HEK293 (cell line): ENCODE results near the gene VAT1L.

ENCODE experiments used
- CTCF ChIA-PET: fragments of 350-600 bp; formaldehyde crosslinking; extraction: SDS; loops from one replicate; lab custom pipeline; 2021; ENCODE audit warnings: antibody characterized with exemption; lab: Yijun Ruan, JAX
- POLR2A ChIA-PET: fragments of 300-600 bp; formaldehyde crosslinking; extraction: SDS; loops from one replicate; lab custom pipeline; 2020; ENCODE audit warnings: antibody characterized with exemption, inconsistent platforms; lab: Yijun Ruan, JAX
- H3K27ac ChIP-seq: fragments of 200-500 bp; sonication (Bioruptor generic); 2 replicates; pipeline ENCODE4 v1.5.1; 2014; ENCODE audit warnings: low read depth, low read length, control low read depth, inconsistent platforms; ENCODE audit errors: extremely low read depth
- H3K36me3 ChIP-seq, 2 experiments: fragments of 200-500 bp in 1 of 2; sonication (Bioruptor generic) in 1 of 2; 1 replicate in 1 of 2; 2 replicates in 1 of 2; pipeline ENCODE4 v1.5.1; 2014 to 2017; ENCODE audit warnings: inconsistent platforms in 2 of 2, low read length in 2 of 2; ENCODE audit not compliant: control insufficient read depth in 2 of 2, insufficient read depth in 1 of 2
- H3K4me1 ChIP-seq: fragments of 200-500 bp; sonication (Bioruptor generic); 2 replicates; pipeline ENCODE4 v1.5.1; 2014; ENCODE audit warnings: mild to moderate bottlenecking, low read length, inconsistent platforms; ENCODE audit not compliant: control insufficient read depth, insufficient read depth
- H3K4me3 ChIP-seq: 2 replicates; pipeline ENCODE4 v1.5.1; 2011; ENCODE audit warnings: low read depth, mild to moderate bottlenecking, control low read depth, low read length, moderate library complexity
- H3K9me3 ChIP-seq: fragments of 200-500 bp; sonication (Bioruptor generic); 2 replicates; pipeline ENCODE4 v1.5.1; 2014; ENCODE audit warnings: low read depth, low read length, inconsistent platforms; ENCODE audit not compliant: control insufficient read depth, insufficient read depth
- IKZF3 ChIP-seq: fragments of 450-650 bp; IDR thresholded peaks from 2 replicates; pipeline ENCODE4 v1.5.0; 2018; ENCODE audit warnings: missing biosample characterization, mild to moderate bottlenecking, missing genetic modification characterization, moderate library complexity
- REPIN1 ChIP-seq: fragments of 450-650 bp; formaldehyde crosslinking; IDR thresholded peaks from 2 replicates; pipeline ENCODE4 v1.5.1; 2017; ENCODE audit warnings: missing biosample characterization, missing genetic modification characterization, low read depth
- ZNF157 ChIP-seq: fragments of 450-650 bp; formaldehyde crosslinking; IDR thresholded peaks from 2 replicates; pipeline ENCODE4 v1.5.1; 2016; ENCODE audit warnings: missing biosample characterization, missing genetic modification characterization
- ZNF423 ChIP-seq: fragments of 450-650 bp; formaldehyde crosslinking; IDR thresholded peaks from 2 replicates; pipeline ENCODE4 v1.5.1; 2016; ENCODE audit warnings: missing biosample characterization, missing genetic modification characterization
- ZNF426 ChIP-seq: fragments of 450-650 bp; formaldehyde crosslinking; IDR thresholded peaks from 2 replicates; pipeline ENCODE4 v1.5.1; 2017; ENCODE audit warnings: missing biosample characterization, missing genetic modification characterization, mild to moderate bottlenecking, inconsistent platforms, moderate library complexity
- ZNF658 ChIP-seq: fragments of 450-650 bp; formaldehyde crosslinking; IDR thresholded peaks from 2 replicates; pipeline ENCODE4; 2016; ENCODE audit warnings: missing biosample characterization, missing genetic modification characterization
- ZNF777 ChIP-seq: fragments of 450-650 bp; formaldehyde crosslinking; IDR thresholded peaks from 2 replicates; pipeline ENCODE4 v1.5.1; 2017; ENCODE audit warnings: missing biosample characterization, missing genetic modification characterization, borderline replicate concordance
- TF ChIP-seq, protein P1 (sequence below): fragments of 450-650 bp; formaldehyde crosslinking; IDR thresholded peaks from 2 replicates; pipeline ENCODE4 v1.5.1; 2016; ENCODE audit warnings: missing biosample characterization, missing genetic modification characterization
- TF ChIP-seq, protein P2 (sequence below): fragments of 450-650 bp; formaldehyde crosslinking; conservative IDR thresholded peaks from 2 replicates; pipeline ENCODE4 v1.5.1; 2016; ENCODE audit warnings: low read depth, missing biosample characterization, missing genetic modification characterization
- TF ChIP-seq, protein P3 (sequence below): fragments of 450-650 bp; formaldehyde crosslinking; IDR thresholded peaks from 2 replicates; pipeline ENCODE4 v1.5.1; 2016; ENCODE audit warnings: missing biosample characterization, missing genetic modification characterization
- TF ChIP-seq, protein P4 (sequence below): fragments of 450-650 bp; formaldehyde crosslinking; IDR thresholded peaks from 2 replicates; pipeline ENCODE4 v1.5.1; 2016; ENCODE audit warnings: missing biosample characterization, missing genetic modification characterization
- TF ChIP-seq, protein P5 (sequence below): fragments of 450-650 bp; formaldehyde crosslinking; IDR thresholded peaks from 2 replicates; pipeline ENCODE4 v1.5.1; 2016; ENCODE audit warnings: missing biosample characterization, missing genetic modification characterization
- TF ChIP-seq, protein P6 (sequence below): fragments of 450-650 bp; formaldehyde crosslinking; IDR thresholded peaks from 2 replicates; pipeline ENCODE4 v1.5.1; 2016; ENCODE audit warnings: missing biosample characterization, missing genetic modification characterization

VAT1L gene

DNA sequence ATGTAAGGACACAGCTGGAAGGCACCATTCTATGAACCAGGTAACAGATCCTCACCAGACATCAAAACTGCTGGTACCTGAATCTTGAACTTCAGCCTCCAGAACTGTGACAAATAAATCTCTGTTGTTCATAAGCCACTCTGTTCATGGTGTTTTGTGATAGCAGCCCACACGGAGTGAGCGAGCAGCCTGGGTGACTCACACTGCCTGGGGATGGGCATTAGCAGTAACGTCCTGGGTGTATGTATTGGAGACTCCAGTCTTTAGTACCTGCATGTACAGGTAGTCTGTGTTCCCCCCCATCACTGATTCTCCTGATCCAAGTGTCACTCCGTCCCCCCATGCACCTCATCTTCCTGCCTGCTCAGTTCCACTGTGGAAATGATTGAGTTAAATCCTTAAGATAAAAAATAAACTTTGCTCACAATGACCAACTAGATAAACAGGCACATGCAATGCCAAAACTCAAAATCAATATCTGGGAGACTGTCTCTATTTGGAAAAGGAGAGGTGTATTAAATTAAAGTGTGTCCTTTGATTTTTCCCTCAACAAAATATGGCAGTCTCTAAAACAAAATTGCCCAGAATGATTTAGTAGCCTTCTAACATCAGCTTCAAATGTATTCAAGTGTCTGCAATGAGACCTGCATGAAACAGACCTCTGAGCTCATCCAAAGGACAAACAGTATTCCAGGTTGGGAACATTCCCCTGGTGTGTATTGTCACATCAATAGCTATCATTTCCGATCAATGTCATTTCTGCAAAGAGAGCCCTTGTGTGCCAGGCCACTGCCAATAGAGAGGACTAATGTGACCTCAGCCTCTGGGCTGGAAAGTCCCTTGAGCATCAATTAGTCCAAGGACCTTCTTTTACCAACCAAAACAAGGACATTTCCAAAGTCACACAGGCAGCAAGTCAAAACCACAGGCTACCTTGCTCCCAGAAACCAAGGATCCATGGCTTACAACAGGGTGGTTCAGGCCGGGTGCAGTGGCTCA, 12.2 kb upstream of the VAT1L start:
- H3K9me3 ChIP-seq, result no peaks in the 10 kb centered on the region
- TF ChIP-seq IKZF3 (tag by site-specific recombination) (no peak), ZNF658 (tag by site-specific recombination) (no peak), ZNF423 (tag by site-specific recombination) (no peak), ZNF426 (tag by site-specific recombination) (no peak), REPIN1 (tag by site-specific recombination) (no peak), ZNF157 (tag by site-specific recombination) (no peak)
- TF ChIP-seq, protein P1, sequence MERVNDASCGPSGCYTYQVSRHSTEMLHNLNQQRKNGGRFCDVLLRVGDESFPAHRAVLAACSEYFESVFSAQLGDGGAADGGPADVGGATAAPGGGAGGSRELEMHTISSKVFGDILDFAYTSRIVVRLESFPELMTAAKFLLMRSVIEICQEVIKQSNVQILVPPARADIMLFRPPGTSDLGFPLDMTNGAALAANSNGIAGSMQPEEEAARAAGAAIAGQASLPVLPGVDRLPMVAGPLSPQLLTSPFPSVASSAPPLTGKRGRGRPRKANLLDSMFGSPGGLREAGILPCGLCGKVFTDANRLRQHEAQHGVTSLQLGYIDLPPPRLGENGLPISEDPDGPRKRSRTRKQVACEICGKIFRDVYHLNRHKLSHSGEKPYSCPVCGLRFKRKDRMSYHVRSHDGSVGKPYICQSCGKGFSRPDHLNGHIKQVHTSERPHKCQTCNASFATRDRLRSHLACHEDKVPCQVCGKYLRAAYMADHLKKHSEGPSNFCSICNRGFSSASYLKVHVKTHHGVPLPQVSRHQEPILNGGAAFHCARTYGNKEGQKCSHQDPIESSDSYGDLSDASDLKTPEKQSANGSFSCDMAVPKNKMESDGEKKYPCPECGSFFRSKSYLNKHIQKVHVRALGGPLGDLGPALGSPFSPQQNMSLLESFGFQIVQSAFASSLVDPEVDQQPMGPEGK (tag by site-specific recombination), result no peak
- TF ChIP-seq, protein P2, sequence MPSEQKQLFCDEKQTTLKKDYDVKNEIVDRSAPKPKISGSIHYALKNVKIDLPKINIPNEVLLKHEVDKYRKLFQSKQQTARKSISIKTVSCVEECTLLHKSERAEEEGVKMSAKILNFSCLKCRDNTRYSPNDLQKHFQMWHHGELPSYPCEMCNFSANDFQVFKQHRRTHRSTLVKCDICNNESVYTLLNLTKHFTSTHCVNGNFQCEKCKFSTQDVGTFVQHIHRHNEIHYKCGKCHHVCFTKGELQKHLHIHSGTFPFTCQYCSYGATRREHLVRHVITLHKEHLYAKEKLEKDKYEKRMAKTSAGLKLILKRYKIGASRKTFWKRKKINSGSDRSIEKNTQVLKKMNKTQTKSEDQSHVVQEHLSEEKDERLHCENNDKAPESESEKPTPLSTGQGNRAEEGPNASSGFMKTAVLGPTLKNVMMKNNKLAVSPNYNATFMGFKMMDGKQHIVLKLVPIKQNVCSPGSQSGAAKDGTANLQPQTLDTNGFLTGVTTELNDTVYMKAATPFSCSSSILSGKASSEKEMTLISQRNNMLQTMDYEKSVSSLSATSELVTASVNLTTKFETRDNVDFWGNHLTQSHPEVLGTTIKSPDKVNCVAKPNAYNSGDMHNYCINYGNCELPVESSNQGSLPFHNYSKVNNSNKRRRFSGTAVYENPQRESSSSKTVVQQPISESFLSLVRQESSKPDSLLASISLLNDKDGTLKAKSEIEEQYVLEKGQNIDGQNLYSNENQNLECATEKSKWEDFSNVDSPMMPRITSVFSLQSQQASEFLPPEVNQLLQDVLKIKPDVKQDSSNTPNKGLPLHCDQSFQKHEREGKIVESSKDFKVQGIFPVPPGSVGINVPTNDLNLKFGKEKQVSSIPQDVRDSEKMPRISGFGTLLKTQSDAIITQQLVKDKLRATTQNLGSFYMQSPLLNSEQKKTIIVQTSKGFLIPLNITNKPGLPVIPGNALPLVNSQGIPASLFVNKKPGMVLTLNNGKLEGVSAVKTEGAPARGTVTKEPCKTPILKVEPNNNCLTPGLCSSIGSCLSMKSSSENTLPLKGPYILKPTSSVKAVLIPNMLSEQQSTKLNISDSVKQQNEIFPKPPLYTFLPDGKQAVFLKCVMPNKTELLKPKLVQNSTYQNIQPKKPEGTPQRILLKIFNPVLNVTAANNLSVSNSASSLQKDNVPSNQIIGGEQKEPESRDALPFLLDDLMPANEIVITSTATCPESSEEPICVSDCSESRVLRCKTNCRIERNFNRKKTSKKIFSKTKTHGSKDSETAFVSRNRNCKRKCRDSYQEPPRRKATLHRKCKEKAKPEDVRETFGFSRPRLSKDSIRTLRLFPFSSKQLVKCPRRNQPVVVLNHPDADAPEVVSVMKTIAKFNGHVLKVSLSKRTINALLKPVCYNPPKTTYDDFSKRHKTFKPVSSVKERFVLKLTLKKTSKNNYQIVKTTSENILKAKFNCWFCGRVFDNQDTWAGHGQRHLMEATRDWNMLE (tag by site-specific recombination), result no peak
- TF ChIP-seq, protein P3, sequence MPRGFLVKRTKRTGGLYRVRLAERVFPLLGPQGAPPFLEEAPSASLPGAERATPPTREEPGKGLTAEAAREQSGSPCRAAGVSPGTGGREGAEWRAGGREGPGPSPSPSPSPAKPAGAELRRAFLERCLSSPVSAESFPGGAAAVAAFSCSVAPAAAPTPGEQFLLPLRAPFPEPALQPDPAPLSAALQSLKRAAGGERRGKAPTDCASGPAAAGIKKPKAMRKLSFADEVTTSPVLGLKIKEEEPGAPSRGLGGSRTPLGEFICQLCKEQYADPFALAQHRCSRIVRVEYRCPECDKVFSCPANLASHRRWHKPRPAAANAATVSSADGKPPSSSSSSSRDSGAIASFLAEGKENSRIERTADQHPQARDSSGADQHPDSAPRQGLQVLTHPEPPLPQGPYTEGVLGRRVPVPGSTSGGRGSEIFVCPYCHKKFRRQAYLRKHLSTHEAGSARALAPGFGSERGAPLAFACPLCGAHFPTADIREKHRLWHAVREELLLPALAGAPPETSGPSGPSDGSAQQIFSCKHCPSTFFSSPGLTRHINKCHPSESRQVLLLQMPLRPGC (tag by site-specific recombination), result no peak
- no peaks in the 10 kb centered on the region for H3K4me1 ChIP-seq
- H3K27ac ChIP-seq, result no peak overlapping the region
- POLR2A ChIA-PET, result no interaction called here
- no peak overlapping the region for H3K4me3 ChIP-seq
- no peaks in the 10 kb centered on the region for H3K36me3 ChIP-seq
- CTCF ChIA-PET, result interaction anchor here (0.7 to 1.1 kb wide), 2 partner anchors 100 to 177 kb away, joined by 3 read pairs; no protein-coding TSS in a partner anchor

DNA sequence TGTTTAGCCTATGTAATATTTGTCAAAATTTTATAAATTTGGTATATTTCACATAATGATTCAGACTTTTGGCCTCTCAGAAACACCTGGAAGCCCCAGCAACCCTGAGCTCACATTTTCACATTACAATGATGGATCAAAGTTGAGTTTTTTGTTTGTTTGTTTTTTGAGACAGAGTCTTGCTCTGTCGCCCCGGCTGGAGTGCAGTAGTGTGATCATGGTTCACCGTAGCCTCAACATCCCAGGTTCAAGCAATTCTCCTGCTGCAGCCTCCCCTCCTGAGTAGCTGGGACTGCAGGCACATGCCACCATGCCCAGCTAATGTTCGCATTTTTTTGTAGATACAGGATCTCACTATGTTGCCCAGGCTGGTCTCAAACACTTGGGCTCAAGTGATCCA, 10.6 kb upstream of the VAT1L start:
- H3K4me3 ChIP-seq, result no peak overlapping the region
- H3K27ac ChIP-seq, result no peak overlapping the region
- H3K4me1 ChIP-seq, result no peaks in the 10 kb centered on the region
- ChIA-PET POLR2A (no interaction called here), CTCF (interaction anchor here (1.1 kb wide), 1 partner anchor 175 kb away, joined by 3 read pairs; no protein-coding TSS in a partner anchor)
- no peaks in the 10 kb centered on the region for H3K9me3 ChIP-seq
- no peaks in the 10 kb centered on the region for H3K36me3 ChIP-seq
- TF ChIP-seq, protein P4, sequence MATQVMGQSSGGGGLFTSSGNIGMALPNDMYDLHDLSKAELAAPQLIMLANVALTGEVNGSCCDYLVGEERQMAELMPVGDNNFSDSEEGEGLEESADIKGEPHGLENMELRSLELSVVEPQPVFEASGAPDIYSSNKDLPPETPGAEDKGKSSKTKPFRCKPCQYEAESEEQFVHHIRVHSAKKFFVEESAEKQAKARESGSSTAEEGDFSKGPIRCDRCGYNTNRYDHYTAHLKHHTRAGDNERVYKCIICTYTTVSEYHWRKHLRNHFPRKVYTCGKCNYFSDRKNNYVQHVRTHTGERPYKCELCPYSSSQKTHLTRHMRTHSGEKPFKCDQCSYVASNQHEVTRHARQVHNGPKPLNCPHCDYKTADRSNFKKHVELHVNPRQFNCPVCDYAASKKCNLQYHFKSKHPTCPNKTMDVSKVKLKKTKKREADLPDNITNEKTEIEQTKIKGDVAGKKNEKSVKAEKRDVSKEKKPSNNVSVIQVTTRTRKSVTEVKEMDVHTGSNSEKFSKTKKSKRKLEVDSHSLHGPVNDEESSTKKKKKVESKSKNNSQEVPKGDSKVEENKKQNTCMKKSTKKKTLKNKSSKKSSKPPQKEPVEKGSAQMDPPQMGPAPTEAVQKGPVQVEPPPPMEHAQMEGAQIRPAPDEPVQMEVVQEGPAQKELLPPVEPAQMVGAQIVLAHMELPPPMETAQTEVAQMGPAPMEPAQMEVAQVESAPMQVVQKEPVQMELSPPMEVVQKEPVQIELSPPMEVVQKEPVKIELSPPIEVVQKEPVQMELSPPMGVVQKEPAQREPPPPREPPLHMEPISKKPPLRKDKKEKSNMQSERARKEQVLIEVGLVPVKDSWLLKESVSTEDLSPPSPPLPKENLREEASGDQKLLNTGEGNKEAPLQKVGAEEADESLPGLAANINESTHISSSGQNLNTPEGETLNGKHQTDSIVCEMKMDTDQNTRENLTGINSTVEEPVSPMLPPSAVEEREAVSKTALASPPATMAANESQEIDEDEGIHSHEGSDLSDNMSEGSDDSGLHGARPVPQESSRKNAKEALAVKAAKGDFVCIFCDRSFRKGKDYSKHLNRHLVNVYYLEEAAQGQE, result no peak
- TF ChIP-seq, protein P5, sequence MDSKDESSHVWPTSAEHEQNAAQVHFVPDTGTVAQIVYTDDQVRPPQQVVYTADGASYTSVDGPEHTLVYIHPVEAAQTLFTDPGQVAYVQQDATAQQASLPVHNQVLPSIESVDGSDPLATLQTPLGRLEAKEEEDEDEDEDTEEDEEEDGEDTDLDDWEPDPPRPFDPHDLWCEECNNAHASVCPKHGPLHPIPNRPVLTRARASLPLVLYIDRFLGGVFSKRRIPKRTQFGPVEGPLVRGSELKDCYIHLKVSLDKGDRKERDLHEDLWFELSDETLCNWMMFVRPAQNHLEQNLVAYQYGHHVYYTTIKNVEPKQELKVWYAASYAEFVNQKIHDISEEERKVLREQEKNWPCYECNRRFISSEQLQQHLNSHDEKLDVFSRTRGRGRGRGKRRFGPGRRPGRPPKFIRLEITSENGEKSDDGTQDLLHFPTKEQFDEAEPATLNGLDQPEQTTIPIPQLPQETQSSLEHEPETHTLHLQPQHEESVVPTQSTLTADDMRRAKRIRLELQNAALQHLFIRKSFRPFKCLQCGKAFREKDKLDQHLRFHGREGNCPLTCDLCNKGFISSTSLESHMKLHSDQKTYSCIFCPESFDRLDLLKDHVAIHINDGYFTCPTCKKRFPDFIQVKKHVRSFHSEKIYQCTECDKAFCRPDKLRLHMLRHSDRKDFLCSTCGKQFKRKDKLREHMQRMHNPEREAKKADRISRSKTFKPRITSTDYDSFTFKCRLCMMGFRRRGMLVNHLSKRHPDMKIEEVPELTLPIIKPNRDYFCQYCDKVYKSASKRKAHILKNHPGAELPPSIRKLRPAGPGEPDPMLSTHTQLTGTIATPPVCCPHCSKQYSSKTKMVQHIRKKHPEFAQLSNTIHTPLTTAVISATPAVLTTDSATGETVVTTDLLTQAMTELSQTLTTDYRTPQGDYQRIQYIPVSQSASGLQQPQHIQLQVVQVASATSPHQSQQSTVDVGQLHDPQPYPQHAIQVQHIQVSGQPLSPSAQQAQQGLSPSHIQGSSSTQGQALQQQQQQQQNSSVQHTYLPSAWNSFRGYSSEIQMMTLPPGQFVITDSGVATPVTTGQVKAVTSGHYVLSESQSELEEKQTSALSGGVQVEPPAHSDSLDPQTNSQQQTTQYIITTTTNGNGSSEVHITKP (tag by site-specific recombination), result no peak
- no peak for TF ChIP-seq ZNF777
- TF ChIP-seq, protein P6, sequence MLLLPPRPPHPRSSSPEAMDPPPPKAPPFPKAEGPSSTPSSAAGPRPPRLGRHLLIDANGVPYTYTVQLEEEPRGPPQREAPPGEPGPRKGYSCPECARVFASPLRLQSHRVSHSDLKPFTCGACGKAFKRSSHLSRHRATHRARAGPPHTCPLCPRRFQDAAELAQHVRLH (tag by site-specific recombination), result no peak
